Measurements from ENCODE around the gene TBC1D19.

TBC1D19 gene

DNA sequence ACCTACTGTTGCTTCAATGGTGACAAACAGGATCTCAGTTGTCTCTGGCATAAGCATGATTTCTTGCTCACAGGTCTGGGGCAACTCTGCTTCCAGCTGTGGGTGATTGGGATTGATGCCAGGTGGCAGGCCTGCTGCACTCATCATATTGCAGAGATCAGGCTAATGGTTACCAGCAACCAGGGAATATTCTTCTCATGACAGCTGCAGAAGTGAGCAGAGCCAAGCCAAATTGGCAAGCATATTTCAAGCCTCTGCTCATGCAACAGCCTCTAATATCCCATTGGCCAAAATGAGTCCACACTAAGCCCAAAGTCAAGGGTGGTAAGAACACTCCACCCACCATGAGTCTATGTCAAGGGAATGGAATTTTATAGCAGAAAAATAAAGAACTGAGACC is 26.7 kb upstream of the TBC1D19 start:
- Histone ChIP-seq H4K20me1 (ENCODE audit: control insufficient read depth, insufficient read depth, low read depth, low read length) (no peaks in the 10 kb centered on the region), H3K79me2 (ENCODE audit: control insufficient read depth, low read length) (no peaks in the 10 kb centered on the region), H3F3A (ENCODE audit: control insufficient read depth, insufficient read depth) (no peaks in the 10 kb centered on the region), H3K4me3 (ENCODE audit: low read length) (no peak overlapping the region), H3K9me2 (replicated peaks; ENCODE audit: control insufficient read depth, low read length) (no peaks in the 10 kb centered on the region), H3K27me3 (ENCODE audit: control insufficient read depth, low read length) (0 out of 2 replicates have a peak, but pooled peaks cover 3% of the 10 kb centered on the region), H3K36me3 (ENCODE audit: control insufficient read depth, low read length) (no peaks in the 10 kb centered on the region), H3K4me2 (ENCODE audit: low read length) (no peak overlapping the region), H3K4me1 (ENCODE audit: control insufficient read depth, low read length) (no peaks in the 10 kb centered on the region), H3K9me3 (ENCODE audit: control insufficient read depth, insufficient read depth, low read length) (peaks cover 3% of the 10 kb centered on the region; the same call in 1 of the 2 replicates), H3K27ac (ENCODE audit: low read depth, low read length) (no peak overlapping the region)
- TF ChIP-seq, protein P1, sequence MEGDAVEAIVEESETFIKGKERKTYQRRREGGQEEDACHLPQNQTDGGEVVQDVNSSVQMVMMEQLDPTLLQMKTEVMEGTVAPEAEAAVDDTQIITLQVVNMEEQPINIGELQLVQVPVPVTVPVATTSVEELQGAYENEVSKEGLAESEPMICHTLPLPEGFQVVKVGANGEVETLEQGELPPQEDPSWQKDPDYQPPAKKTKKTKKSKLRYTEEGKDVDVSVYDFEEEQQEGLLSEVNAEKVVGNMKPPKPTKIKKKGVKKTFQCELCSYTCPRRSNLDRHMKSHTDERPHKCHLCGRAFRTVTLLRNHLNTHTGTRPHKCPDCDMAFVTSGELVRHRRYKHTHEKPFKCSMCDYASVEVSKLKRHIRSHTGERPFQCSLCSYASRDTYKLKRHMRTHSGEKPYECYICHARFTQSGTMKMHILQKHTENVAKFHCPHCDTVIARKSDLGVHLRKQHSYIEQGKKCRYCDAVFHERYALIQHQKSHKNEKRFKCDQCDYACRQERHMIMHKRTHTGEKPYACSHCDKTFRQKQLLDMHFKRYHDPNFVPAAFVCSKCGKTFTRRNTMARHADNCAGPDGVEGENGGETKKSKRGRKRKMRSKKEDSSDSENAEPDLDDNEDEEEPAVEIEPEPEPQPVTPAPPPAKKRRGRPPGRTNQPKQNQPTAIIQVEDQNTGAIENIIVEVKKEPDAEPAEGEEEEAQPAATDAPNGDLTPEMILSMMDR (IDR thresholded peaks at IDR 0.05; ENCODE audit: low read depth, low read length, poor library complexity, severe bottlenecking) = no peak
- no peak for TF ChIP-seq EZH2phosphoT487 (IDR thresholded peaks at IDR 0.05; ENCODE audit: borderline replicate concordance, low read length)

DNA sequence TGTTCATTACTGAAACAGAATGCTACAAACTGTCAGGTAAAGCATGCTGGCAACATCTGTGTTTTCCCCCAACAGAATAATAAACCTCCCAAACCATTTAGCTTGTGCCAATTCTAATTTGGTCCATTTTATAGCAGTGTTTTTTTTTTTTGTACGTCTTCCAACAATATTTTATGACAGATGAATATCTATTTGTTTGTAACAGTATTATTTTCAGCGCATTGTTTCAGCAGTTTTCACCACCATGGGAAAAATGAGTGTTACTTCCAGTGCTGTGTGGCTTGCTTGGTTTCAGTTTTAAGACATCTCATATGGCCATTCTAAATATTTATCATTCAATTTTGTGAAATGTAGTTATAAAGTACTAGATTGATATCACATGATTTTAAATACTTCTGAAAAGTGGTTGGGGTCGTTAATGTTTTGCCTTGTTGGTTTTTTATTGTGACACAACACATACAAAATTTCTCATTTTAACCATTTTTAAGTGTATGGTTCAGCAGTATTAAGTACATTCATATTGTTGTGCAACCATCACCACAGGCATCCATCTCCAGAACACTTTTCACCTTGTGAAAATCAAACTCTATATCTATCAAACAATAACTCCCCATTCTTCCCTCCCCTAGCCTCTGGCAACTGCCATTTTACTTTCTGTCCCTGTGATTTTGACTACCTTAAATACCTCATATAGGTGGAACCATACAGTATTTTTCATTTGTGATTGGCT is 25.6 kb upstream of the TBC1D19 start:
- no peaks in the 10 kb centered on the region for H3K4me1 ChIP-seq (ENCODE audit: control insufficient read depth, low read length)
- no peak overlapping the region for H3K4me3 ChIP-seq (ENCODE audit: low read length)
- no peaks in the 10 kb centered on the region for H3K9me2 ChIP-seq (replicated peaks; ENCODE audit: control insufficient read depth, low read length)
- H3K9me3 ChIP-seq (ENCODE audit: control insufficient read depth, insufficient read depth, low read length) = peaks cover 3% of the 10 kb centered on the region; the same call in 1 of the 2 replicates
- H3K27ac ChIP-seq (ENCODE audit: low read depth, low read length) = no peak overlapping the region
- no peaks in the 10 kb centered on the region for H4K20me1 ChIP-seq (ENCODE audit: control insufficient read depth, insufficient read depth, low read depth, low read length)
- H3K36me3 ChIP-seq (ENCODE audit: control insufficient read depth, low read length) = no peaks in the 10 kb centered on the region
- no peaks in the 10 kb centered on the region for H3F3A ChIP-seq (ENCODE audit: control insufficient read depth, insufficient read depth)
- H3K4me2 ChIP-seq (ENCODE audit: low read length) = no peak overlapping the region
- TF ChIP-seq EZH2phosphoT487 (IDR thresholded peaks at IDR 0.05; ENCODE audit: borderline replicate concordance, low read length) = no peak
- TF ChIP-seq, protein P1 (IDR thresholded peaks at IDR 0.05; ENCODE audit: low read depth, low read length, poor library complexity, severe bottlenecking) = no peak
- no peaks in the 10 kb centered on the region for H3K79me2 ChIP-seq (ENCODE audit: control insufficient read depth, low read length)
- H3K27me3 ChIP-seq (ENCODE audit: control insufficient read depth, low read length) = 0 out of 2 replicates have a peak, but pooled peaks cover 3% of the 10 kb centered on the region

DNA sequence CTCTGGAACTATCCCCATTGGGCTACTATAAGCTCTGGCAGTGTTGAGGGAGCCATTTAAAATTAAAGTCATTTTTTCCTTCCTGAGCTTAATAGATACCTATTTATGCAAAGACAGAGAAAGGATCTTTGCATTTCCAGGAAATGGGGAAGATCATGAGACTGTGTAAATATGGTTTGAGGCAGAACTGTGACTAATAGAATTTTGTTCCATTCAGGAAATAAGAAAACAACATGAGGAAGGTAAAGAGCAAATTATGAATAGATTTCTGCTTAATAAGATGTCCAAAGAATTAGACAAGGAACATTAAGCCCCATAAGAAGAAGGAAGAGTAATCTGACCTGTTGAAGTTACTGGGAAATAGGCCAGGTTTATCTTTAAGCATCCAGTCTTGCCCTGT is 17.8 kb upstream of the TBC1D19 start:
- H3K9me2 ChIP-seq (replicated peaks; ENCODE audit: control insufficient read depth, low read length) = no peaks in the 10 kb centered on the region
- H3F3A ChIP-seq (ENCODE audit: control insufficient read depth, insufficient read depth) = no peaks in the 10 kb centered on the region
- H3K27me3 ChIP-seq (ENCODE audit: control insufficient read depth, low read length) = peaks cover 6% of the 10 kb centered on the region
- no peak overlapping the region for H3K4me2 ChIP-seq (ENCODE audit: low read length)
- H3K79me2 ChIP-seq (ENCODE audit: control insufficient read depth, low read length) = no peaks in the 10 kb centered on the region
- H3K9me3 ChIP-seq (ENCODE audit: control insufficient read depth, insufficient read depth, low read length) = peaks cover under 1% of the 10 kb centered on the region; the same call in 1 of the 2 replicates
- no peaks in the 10 kb centered on the region for H3K4me1 ChIP-seq (ENCODE audit: control insufficient read depth, low read length)
- TF ChIP-seq EZH2phosphoT487 (IDR thresholded peaks at IDR 0.05; ENCODE audit: borderline replicate concordance, low read length) = no peak
- TF ChIP-seq, protein P1 (IDR thresholded peaks at IDR 0.05; ENCODE audit: low read depth, low read length, poor library complexity, severe bottlenecking) = no peak
- H3K27ac ChIP-seq (ENCODE audit: low read depth, low read length) = no peak overlapping the region
- no peaks in the 10 kb centered on the region for H4K20me1 ChIP-seq (ENCODE audit: control insufficient read depth, insufficient read depth, low read depth, low read length)
- H3K4me3 ChIP-seq (ENCODE audit: low read length) = no peak overlapping the region
- H3K36me3 ChIP-seq (ENCODE audit: control insufficient read depth, low read length) = no peaks in the 10 kb centered on the region

All from DOHH2 (cell line).